ENCODE data around the gene MAN1C1. TPM values are rescaled to one million over a fixed set of nuclear protein-coding genes. Genes with fewer than 3 reads are reported as not detected.
"Not testable (repeated sequence)": the region's sequence is repeated elsewhere in the genome, so short reads cannot be mapped to it uniquely, and the experiment has no call there.

Gene MAN1C1
- total and polyA plus RNA-seq, 4 donors, result 4.6 to 14.7 (median 13.1) TPM

- H3K27me3 ChIP-seq (ENCODE audit: control insufficient read depth in 3 of 3, insufficient read depth in 3 of 3, low read length in 2 of 3), result no peaks in the 10 kb centered on the region
- H3K36me3 ChIP-seq (ENCODE audit: control insufficient read depth in 4 of 4, insufficient read depth in 4 of 4, low read length in 4 of 4), result no peaks in the 10 kb centered on the region
- no peak overlapping the region for H3K4me3 ChIP-seq
- ATAC-seq (ENCODE audit: insufficient read depth, low FRiP score), result no peak
- TF ChIP-seq CTCF (IDR thresholded peaks at IDR 0.05; ENCODE audit: control extremely low read depth, extremely low read depth), result no peak
- DNase-seq, result no peak
- H3K9ac ChIP-seq (ENCODE audit: insufficient read depth in 1 of 2, low read length in 2 of 2), result no peak overlapping the region
- 88 to 96% methylated on average over 16 of the region's 16 CpGs for WGBS, 2 donors
- no peaks in the 10 kb centered on the region for H3K9me3 ChIP-seq (ENCODE audit: control insufficient read depth in 4 of 4, insufficient read depth in 3 of 4, low read length in 3 of 4)
- no peak overlapping the region for H3K27ac ChIP-seq (ENCODE audit: low read depth in 1 of 2, low read length in 1 of 2)
- H3K4me1 ChIP-seq (ENCODE audit: control insufficient read depth in 5 of 5, insufficient read depth in 5 of 5, low read length in 5 of 5), result peaks cover 0 to 22% (median 9%) of the 10 kb centered on the region in 5 donors
These were observed 30.4 kb upstream of the MAN1C1 start for GRCh38 chr1:25586181-25586588.

GRCh38 chr1:25587290-25587689 lies 29.3 kb upstream of the MAN1C1 start:
- ATAC-seq (ENCODE audit: insufficient read depth, low FRiP score) (no peak), DNase-seq (no peak)
- no peaks in the 10 kb centered on the region for H3K36me3 ChIP-seq (ENCODE audit: control insufficient read depth in 4 of 4, insufficient read depth in 4 of 4, low read length in 4 of 4)
- no peak overlapping the region for H3K4me3 ChIP-seq
- peaks cover 0 to 22% (median 6%) of the 10 kb centered on the region in 5 donors for H3K4me1 ChIP-seq (ENCODE audit: control insufficient read depth in 5 of 5, insufficient read depth in 5 of 5, low read length in 5 of 5)
- no peaks in the 10 kb centered on the region for H3K27me3 ChIP-seq (ENCODE audit: control insufficient read depth in 3 of 3, insufficient read depth in 3 of 3, low read length in 2 of 3)
- no peak for TF ChIP-seq CTCF (IDR thresholded peaks at IDR 0.05; ENCODE audit: control extremely low read depth, extremely low read depth)
- no peak overlapping the region for H3K27ac ChIP-seq (ENCODE audit: low read depth in 1 of 2, low read length in 1 of 2)
- no peaks in the 10 kb centered on the region for H3K9me3 ChIP-seq (ENCODE audit: control insufficient read depth in 4 of 4, insufficient read depth in 3 of 4, low read length in 3 of 4)
- 85 to 89% methylated on average over 8 of the region's 8 CpGs for WGBS, 2 donors
- no peak overlapping the region for H3K9ac ChIP-seq (ENCODE audit: insufficient read depth in 1 of 2, low read length in 2 of 2)

GRCh38 chr1:25588224-25588623 lies 28.4 kb upstream of the MAN1C1 start:
- H3K9ac ChIP-seq (ENCODE audit: insufficient read depth in 1 of 2, low read length in 2 of 2); H3K4me3 ChIP-seq; H3K27ac ChIP-seq (ENCODE audit: low read depth in 1 of 2, low read length in 1 of 2); DNase-seq; ATAC-seq (ENCODE audit: insufficient read depth, low FRiP score); H3K36me3 ChIP-seq (ENCODE audit: control insufficient read depth in 4 of 4, insufficient read depth in 4 of 4, low read length in 4 of 4); H3K27me3 ChIP-seq (ENCODE audit: control insufficient read depth in 3 of 3, insufficient read depth in 3 of 3, low read length in 2 of 3); H3K9me3 ChIP-seq (ENCODE audit: control insufficient read depth in 4 of 4, insufficient read depth in 3 of 4, low read length in 3 of 4): not testable (repeated sequence)
- WGBS, 2 donors, result 35 to 44% methylated on average over 7 of the region's 7 CpGs
- H3K4me1 ChIP-seq (ENCODE audit: control insufficient read depth in 5 of 5, insufficient read depth in 5 of 5, low read length in 5 of 5), result peaks cover 0 to 22% (median 6%) of the 10 kb centered on the region in 5 donors

GRCh38 chr1:25588786-25589185 lies 27.8 kb upstream of the MAN1C1 start:
- peaks cover 0 to 22% (median 6%) of the 10 kb centered on the region in 5 donors for H3K4me1 ChIP-seq (ENCODE audit: control insufficient read depth in 5 of 5, insufficient read depth in 5 of 5, low read length in 5 of 5)
- not testable (repeated sequence) for DNase-seq; H3K36me3 ChIP-seq (ENCODE audit: control insufficient read depth in 4 of 4, insufficient read depth in 4 of 4, low read length in 4 of 4); ATAC-seq (ENCODE audit: insufficient read depth, low FRiP score); H3K9me3 ChIP-seq (ENCODE audit: control insufficient read depth in 4 of 4, insufficient read depth in 3 of 4, low read length in 3 of 4); H3K27me3 ChIP-seq (ENCODE audit: control insufficient read depth in 3 of 3, insufficient read depth in 3 of 3, low read length in 2 of 3); H3K9ac ChIP-seq (ENCODE audit: insufficient read depth in 1 of 2, low read length in 2 of 2); H3K27ac ChIP-seq (ENCODE audit: low read depth in 1 of 2, low read length in 1 of 2); H3K4me3 ChIP-seq
- WGBS, 2 donors, result 93 to 94% methylated on average over 13 of the region's 13 CpGs
